ENCODE measurements around the gene CACNA1D.

Gene CACNA1D

GRCh38 chr3:53829605-53830004, 335.2 kb downstream of the CACNA1D start:
- TF ChIP-seq POLR2AphosphoS5 (IDR thresholded peaks at IDR 0.05; ENCODE audit: low read depth, low read length), result no peak
- no peak for TF ChIP-seq TAF1 (IDR thresholded peaks at IDR 0.05; ENCODE audit: borderline replicate concordance, low read depth, low read length)
- no peak for TF ChIP-seq POLR2A (IDR thresholded peaks at IDR 0.05; ENCODE audit: low read depth, low read length)

GRCh38 chr3:53830944-53831343, 336.5 kb downstream of the CACNA1D start:
- FAIRE-seq (no peak), DNase-seq (ENCODE audit: insufficient read length) (no peak)
- TF ChIP-seq POLR2A (IDR thresholded peaks at IDR 0.05; ENCODE audit: low read depth, low read length) (no peak), TAF1 (IDR thresholded peaks at IDR 0.05; ENCODE audit: borderline replicate concordance, low read depth, low read length) (no peak), POLR2AphosphoS5 (IDR thresholded peaks at IDR 0.05; ENCODE audit: low read depth, low read length) (no peak)

More at GRCh38 chr3:53829605-53830004, 335.2 kb downstream of the CACNA1D start:
- DNase-seq (ENCODE audit: insufficient read length) (no peak), FAIRE-seq (no peak)

- no peak for DNase-seq (ENCODE audit: insufficient read length)
- TF ChIP-seq POLR2AphosphoS5 (IDR thresholded peaks at IDR 0.05; ENCODE audit: low read depth, low read length), result no peak
- no peak for TF ChIP-seq TAF1 (IDR thresholded peaks at IDR 0.05; ENCODE audit: borderline replicate concordance, low read depth, low read length)
- no peak for TF ChIP-seq POLR2A (IDR thresholded peaks at IDR 0.05; ENCODE audit: low read depth, low read length)
- no peak for FAIRE-seq
Observed at GRCh38 chr3:53833053-53833645, 338.7 kb downstream of the CACNA1D start.

GRCh38 chr3:53833700-53834099, 339.3 kb downstream of the CACNA1D start:
- no peak for FAIRE-seq
- no peak for DNase-seq (ENCODE audit: insufficient read length)
- TF ChIP-seq POLR2A (IDR thresholded peaks at IDR 0.05; ENCODE audit: low read depth, low read length), result no peak

GRCh38 chr3:53834429-53835095, 340.2 kb downstream of the CACNA1D start:
- DNase-seq (ENCODE audit: insufficient read length), result no peak
- TF ChIP-seq POLR2A (IDR thresholded peaks at IDR 0.05; ENCODE audit: low read depth, low read length), result no peak
- TF ChIP-seq POLR2AphosphoS5 (IDR thresholded peaks at IDR 0.05; ENCODE audit: low read depth, low read length), result no peak
- no peak for TF ChIP-seq TAF1 (IDR thresholded peaks at IDR 0.05; ENCODE audit: borderline replicate concordance, low read depth, low read length)
- FAIRE-seq, result no peak

- DNase-seq (ENCODE audit: insufficient read length), result no peak
- TF ChIP-seq POLR2AphosphoS5 (IDR thresholded peaks at IDR 0.05; ENCODE audit: low read depth, low read length), result no peak
- TF ChIP-seq TAF1 (IDR thresholded peaks at IDR 0.05; ENCODE audit: borderline replicate concordance, low read depth, low read length), result no peak
- TF ChIP-seq POLR2A (IDR thresholded peaks at IDR 0.05; ENCODE audit: low read depth, low read length), result no peak
- FAIRE-seq, result no peak
Observed at GRCh38 chr3:53835257-53835656, 340.8 kb downstream of the CACNA1D start.

- DNase-seq (ENCODE audit: insufficient read length) (no peak), FAIRE-seq (no peak)
- TF ChIP-seq POLR2AphosphoS5 (IDR thresholded peaks at IDR 0.05; ENCODE audit: low read depth, low read length), result no peak
- TF ChIP-seq POLR2A (IDR thresholded peaks at IDR 0.05; ENCODE audit: low read depth, low read length), result no peak
- TF ChIP-seq TAF1 (IDR thresholded peaks at IDR 0.05; ENCODE audit: borderline replicate concordance, low read depth, low read length), result no peak
Observed at GRCh38 chr3:53836084-53836872, 341.9 kb downstream of the CACNA1D start.

GRCh38 chr3:53837331-53837730, 342.9 kb downstream of the CACNA1D start:
- no peak for TF ChIP-seq POLR2A (IDR thresholded peaks at IDR 0.05; ENCODE audit: low read depth, low read length)
- no peak for DNase-seq (ENCODE audit: insufficient read length)
- no peak for FAIRE-seq

GRCh38 chr3:53841296-53841695, 346.9 kb downstream of the CACNA1D start:
- DNase-seq (ENCODE audit: insufficient read length) (no peak), FAIRE-seq (no peak)
- no peak for TF ChIP-seq POLR2AphosphoS5 (IDR thresholded peaks at IDR 0.05; ENCODE audit: low read depth, low read length)
- TF ChIP-seq POLR2A (IDR thresholded peaks at IDR 0.05; ENCODE audit: low read depth, low read length), result no peak
- TF ChIP-seq TAF1 (IDR thresholded peaks at IDR 0.05; ENCODE audit: borderline replicate concordance, low read depth, low read length), result no peak

- no peak for TF ChIP-seq TAF1 (IDR thresholded peaks at IDR 0.05; ENCODE audit: borderline replicate concordance, low read depth, low read length)
- TF ChIP-seq POLR2AphosphoS5 (IDR thresholded peaks at IDR 0.05; ENCODE audit: low read depth, low read length), result no peak
- no peak for TF ChIP-seq POLR2A (IDR thresholded peaks at IDR 0.05; ENCODE audit: low read depth, low read length)
- FAIRE-seq (peak; percentile 48), DNase-seq (ENCODE audit: insufficient read length) (no peak)
Observed at GRCh38 chr3:53842436-53843194, 348.2 kb downstream of the CACNA1D start.

Measured in GM12892 (cell line).